ENCODE data around the gene GMFB.
"Not testable (repeated sequence)": the region's sequence is repeated elsewhere in the genome, so short reads cannot be mapped to it uniquely, and the experiment has no call there.

Gene GMFB

DNA sequence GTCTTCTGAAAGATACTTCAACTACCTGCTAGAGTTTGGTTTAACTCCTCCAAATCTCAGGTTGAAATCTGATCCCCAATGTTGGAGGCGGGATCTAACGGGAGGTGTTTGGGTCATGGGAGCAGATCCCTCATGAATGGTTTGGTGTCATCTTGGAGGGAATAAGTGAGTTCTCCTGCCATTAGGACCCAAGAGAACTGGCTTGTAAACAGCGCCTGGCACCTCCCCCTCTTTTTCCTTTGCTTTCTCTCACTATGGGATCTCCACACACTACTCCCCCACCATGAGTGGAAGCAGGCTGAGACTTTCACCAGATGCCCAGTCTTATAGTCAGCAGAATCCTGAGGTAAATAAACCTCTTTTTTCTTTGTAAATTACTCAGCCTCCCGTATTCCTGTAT is 50.1 kb downstream of the GMFB start:
- CTCF ChIA-PET, result interaction anchor here (1.4 to 3.8 kb wide), 3 partner anchors 12 to 49 kb away, joined by 3 to 36 read pairs (median 6); no protein-coding TSS in a partner anchor
- POLR2A ChIA-PET, result no interaction called here
- H3K4me3 ChIP-seq (ENCODE audit: low read depth, low read length), result no peak overlapping the region
- DNase-seq (ENCODE audit: low read depth, low spot score), result no peak
- TF ChIP-seq, protein P1, sequence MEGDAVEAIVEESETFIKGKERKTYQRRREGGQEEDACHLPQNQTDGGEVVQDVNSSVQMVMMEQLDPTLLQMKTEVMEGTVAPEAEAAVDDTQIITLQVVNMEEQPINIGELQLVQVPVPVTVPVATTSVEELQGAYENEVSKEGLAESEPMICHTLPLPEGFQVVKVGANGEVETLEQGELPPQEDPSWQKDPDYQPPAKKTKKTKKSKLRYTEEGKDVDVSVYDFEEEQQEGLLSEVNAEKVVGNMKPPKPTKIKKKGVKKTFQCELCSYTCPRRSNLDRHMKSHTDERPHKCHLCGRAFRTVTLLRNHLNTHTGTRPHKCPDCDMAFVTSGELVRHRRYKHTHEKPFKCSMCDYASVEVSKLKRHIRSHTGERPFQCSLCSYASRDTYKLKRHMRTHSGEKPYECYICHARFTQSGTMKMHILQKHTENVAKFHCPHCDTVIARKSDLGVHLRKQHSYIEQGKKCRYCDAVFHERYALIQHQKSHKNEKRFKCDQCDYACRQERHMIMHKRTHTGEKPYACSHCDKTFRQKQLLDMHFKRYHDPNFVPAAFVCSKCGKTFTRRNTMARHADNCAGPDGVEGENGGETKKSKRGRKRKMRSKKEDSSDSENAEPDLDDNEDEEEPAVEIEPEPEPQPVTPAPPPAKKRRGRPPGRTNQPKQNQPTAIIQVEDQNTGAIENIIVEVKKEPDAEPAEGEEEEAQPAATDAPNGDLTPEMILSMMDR (IDR thresholded peaks at IDR 0.05; ENCODE audit: insufficient read depth, low read length, missing control alignments), result no peak

DNA sequence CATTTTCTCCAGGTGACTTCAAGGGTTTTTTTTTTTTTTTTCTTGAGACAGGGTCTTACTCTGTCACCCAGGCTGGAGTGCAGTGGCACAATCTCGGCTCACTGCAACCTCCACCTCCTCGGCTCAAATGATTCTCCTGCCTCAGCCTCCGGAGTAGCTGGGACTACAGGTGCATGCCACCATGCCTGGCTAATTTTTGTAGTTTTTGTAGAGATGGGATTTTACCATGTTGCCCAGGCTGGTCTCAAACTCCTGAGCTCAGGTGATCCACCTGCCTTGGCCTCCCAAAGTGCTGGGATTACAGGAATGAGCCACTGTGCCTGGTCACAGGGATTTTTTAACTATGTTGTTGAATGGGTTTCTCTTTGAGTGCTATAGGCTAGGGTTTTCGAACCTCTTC is 50.8 kb downstream of the GMFB start:
- POLR2A ChIA-PET; DNase-seq (ENCODE audit: low read depth, low spot score); H3K4me3 ChIP-seq (ENCODE audit: low read depth, low read length): not testable (repeated sequence)
- CTCF ChIA-PET, result interaction anchor here (0.9 to 1.8 kb wide), 4 partner anchors 9 to 50 kb away, joined by 3 to 6 read pairs (median 3); no protein-coding TSS in a partner anchor

DNA sequence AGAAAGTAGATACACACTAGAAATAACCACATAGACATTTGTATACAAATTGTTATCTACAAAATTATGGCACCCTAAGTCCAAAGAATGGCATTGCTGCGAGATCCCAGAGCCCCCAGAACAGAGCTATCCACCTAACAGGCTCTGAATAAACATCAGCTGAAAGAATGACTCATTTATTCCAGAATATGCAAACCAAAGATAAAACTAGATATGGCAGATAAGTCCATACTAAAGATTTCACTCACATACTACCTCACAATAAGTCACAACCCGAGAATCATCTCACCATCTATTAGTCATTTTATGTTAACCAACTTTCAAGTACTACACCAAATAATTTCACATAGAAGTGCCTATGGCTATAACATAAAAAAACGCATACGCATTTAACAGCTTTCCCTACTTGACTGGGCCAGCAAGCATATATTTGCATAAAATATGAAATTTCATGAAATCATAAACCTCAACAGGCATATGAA is 53.2 kb downstream of the GMFB start:
- no peak for DNase-seq (ENCODE audit: low read depth, low spot score)
- CTCF ChIA-PET, result interaction anchor here (0.7 to 2.4 kb wide), 10 partner anchors 9 to 340 kb away, joined by 3 to 7 read pairs (median 4); partner anchors contain the start of genes CDKN3 and GMFB
- TF ChIP-seq, protein P1 (IDR thresholded peaks at IDR 0.05; ENCODE audit: insufficient read depth, low read length, missing control alignments), result no peak
- H3K4me3 ChIP-seq (ENCODE audit: low read depth, low read length), result no peak overlapping the region
- POLR2A ChIA-PET, result no interaction called here

DNA sequence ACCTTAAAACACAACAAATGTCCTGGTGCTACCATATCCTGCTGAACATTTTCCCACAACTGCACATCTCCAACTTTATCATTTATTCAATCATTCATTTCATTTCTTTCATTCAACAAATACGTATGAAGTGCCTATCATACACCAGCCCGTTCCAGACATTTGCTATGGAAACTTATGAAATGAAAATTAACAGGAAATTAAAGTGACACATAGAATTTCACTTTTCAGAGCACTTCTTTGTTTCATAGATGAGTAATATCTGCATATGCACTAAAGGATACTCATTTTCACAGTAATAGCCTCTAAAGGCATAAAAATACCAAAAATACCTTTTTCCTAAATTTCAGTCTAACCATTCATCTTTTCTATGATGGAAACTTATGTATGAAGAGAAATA is 60.3 kb downstream of the GMFB start:
- CTCF ChIA-PET, result interaction anchor here (0.9 to 2.2 kb wide), 4 partner anchors 8 to 13 kb away, joined by 3 to 10 read pairs (median 5); partner anchors contain the start of gene CNIH1
- H3K4me3 ChIP-seq (ENCODE audit: low read depth, low read length), result no peak overlapping the region
- TF ChIP-seq, protein P1 (IDR thresholded peaks at IDR 0.05; ENCODE audit: insufficient read depth, low read length, missing control alignments), result no peak
- POLR2A ChIA-PET, result no interaction called here
- no peak for DNase-seq (ENCODE audit: low read depth, low spot score)

DNA sequence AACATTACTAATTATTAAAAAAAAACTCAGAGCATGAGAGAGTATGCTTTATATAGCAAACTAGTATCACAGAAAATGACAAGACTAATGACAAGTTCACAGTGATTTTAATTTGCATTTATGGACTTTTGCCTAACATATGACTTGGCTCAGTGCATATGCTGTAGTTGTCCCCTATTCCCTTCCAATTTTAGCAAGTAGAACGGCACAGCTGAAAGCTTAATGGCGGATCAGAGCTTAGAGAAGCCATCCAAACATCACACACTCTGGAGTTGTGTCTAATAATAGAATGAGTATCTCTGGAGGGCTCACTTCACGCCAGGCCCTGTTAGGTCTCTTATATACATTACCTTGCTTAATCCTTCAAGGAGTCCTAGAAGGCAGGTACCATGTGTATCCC is 60.9 kb downstream of the GMFB start:
- H3K4me3 ChIP-seq (ENCODE audit: low read depth, low read length), result no peak overlapping the region
- DNase-seq (ENCODE audit: low read depth, low spot score), result no peak
- ChIA-PET CTCF (interaction anchor here (0.9 to 2.2 kb wide), 4 partner anchors 9 to 61 kb away, joined by 3 to 10 read pairs (median 6); partner anchors contain the start of gene CNIH1), POLR2A (no interaction called here)
- TF ChIP-seq, protein P1 (IDR thresholded peaks at IDR 0.05; ENCODE audit: insufficient read depth, low read length, missing control alignments), result no peak

DNA sequence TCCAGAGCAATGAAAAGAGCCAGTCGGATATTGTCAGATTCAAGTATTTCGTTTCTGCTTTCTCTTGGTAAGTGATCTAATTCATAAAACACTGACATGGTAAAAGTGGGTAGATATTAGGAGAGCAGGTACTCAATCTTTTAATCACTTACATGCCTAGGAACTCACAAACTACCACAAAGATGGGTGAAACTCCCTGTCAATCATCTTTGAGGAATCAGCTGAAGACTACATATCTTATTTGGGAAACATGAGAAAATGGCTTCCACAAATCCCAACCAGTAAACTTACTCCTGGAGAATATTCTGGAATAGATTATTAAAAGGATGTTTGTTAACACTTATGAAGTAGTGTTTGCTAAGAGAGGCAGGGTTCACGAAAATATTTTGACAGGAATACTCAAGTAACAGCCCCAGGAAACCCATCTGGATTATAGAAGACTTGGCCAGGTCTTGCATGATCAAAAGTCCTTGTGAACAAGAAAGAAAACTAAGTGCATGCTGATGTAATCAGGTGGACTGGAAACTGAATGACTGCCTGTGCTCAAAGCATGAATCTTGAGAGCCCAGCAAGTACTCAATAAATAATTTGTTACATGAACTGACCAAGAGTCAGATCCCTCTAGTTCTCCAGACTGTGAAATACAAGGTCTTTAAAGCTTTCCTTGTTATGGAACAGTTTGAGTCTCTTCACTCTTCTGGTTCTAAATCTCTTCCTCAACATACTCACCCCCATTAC is 63.1 kb downstream of the GMFB start:
- no peak overlapping the region for H3K4me3 ChIP-seq (ENCODE audit: low read depth, low read length)
- POLR2A ChIA-PET, result no interaction called here
- DNase-seq (ENCODE audit: low read depth, low spot score), result no peak
- TF ChIP-seq, protein P1 (IDR thresholded peaks at IDR 0.05; ENCODE audit: insufficient read depth, low read length, missing control alignments), result no peak
- CTCF ChIA-PET, result interaction anchor here (0.8 to 2.0 kb wide), 5 partner anchors 9 to 349 kb away, joined by 3 to 6 read pairs (median 3); partner anchors contain the start of gene CDKN3
